B cell (primary cell): Measurements from ENCODE around the gene KCNN1. TPM values are rescaled to one million over a fixed set of nuclear protein-coding genes. Genes with fewer than 3 reads are reported as not detected.

ENCODE experiments used
- ATAC-seq: fragments of 200-7000 bp; cut with Tn5 transposase; one replicate; pipeline ENCODE4 v1.10.0; 2021; ENCODE audit warnings: low read depth, mild to moderate bottlenecking, moderate number of reproducible peaks, moderate library complexity
- CTCF ChIA-PET: fragments of 350-600 bp; sonication (Branson Sonifier 250); formaldehyde crosslinking; loops from one replicate; lab custom pipeline; 2021; ENCODE audit warnings: antibody characterized with exemption, inconsistent platforms; lab: Charles Lee
- POLR2A ChIA-PET: fragments of 350-600 bp; sonication (Branson Sonifier 250); formaldehyde crosslinking; loops from one replicate; lab custom pipeline; 2021; ENCODE audit warnings: antibody characterized with exemption; lab: Charles Lee
- DNase-seq: peaks from one replicate; pipeline ENCODE4 v3.0.0; 2013
- H2AFZ ChIP-seq: 2 replicates; pipeline ENCODE4 v1.6.1; 2012; ENCODE audit warnings: mild to moderate bottlenecking, low read depth, low read length; ENCODE audit not compliant: insufficient read depth, poor library complexity, severe bottlenecking
- H3K27ac ChIP-seq, 2 donors: 1 replicate in 1 of 2; 2 replicates in 1 of 2; pipeline ENCODE4 v1.5.1; 2012 to 2013; ENCODE audit warnings: low read length in 2 of 2, mild to moderate bottlenecking in 2 of 2, moderate library complexity in 1 of 2
- H3K27me3 ChIP-seq, 4 experiments: fragments of 200-600 bp in 1 of 4; sonication (generic) in 1 of 4; replicated peaks in 1 of 4; 1 replicate in 2 of 4; 2 replicates in 2 of 4; pipeline versions ENCODE4 v1.6.1 to v1.7.0; 2013 to 2016; ENCODE audit warnings: low read length in 3 of 4, mild to moderate bottlenecking in 2 of 4, mixed read lengths in 1 of 4, moderate library complexity in 1 of 4; ENCODE audit not compliant: insufficient read depth in 4 of 4, control insufficient read depth in 3 of 4; ENCODE audit errors: control extremely low read depth in 1 of 4
- H3K36me3 ChIP-seq, 2 experiments: replicated peaks in 1 of 2; 1 replicate in 1 of 2; 2 replicates in 1 of 2; pipeline versions ENCODE4 v1.6.1 to v1.7.1; 2013; ENCODE audit warnings: low read length in 1 of 2; ENCODE audit not compliant: insufficient read depth in 2 of 2, control insufficient read depth in 1 of 2; ENCODE audit errors: control extremely low read depth in 1 of 2, extremely low read depth in 1 of 2
- H3K4me1 ChIP-seq, 2 donors: fragments of 200-600 bp in 1 of 2; sonication (generic) in 1 of 2; 1 replicate in 1 of 2; 2 replicates in 1 of 2; pipeline versions ENCODE4 v1.5.1 to v1.6.1; 2013 to 2017; ENCODE audit warnings: low read length in 2 of 2; ENCODE audit not compliant: control insufficient read depth in 2 of 2, insufficient read depth in 2 of 2
- H3K4me2 ChIP-seq: replicated peaks from 2 replicates; pipeline ENCODE3; 2012; ENCODE audit warnings: mild to moderate bottlenecking, low read depth, low read length; ENCODE audit not compliant: poor library complexity, severe bottlenecking
- H3K4me3 ChIP-seq, 5 experiments: fragments of 200-600 bp in 1 of 5; sonication (generic) in 1 of 5; 1 replicate in 3 of 5; 2 replicates in 2 of 5; pipeline versions ENCODE4 v1.5.1 to v1.7.0; 2011 to 2016; ENCODE audit warnings: low read length in 4 of 5, mild to moderate bottlenecking in 4 of 5, low read depth in 2 of 5, control low read depth in 1 of 5, moderate library complexity in 1 of 5; ENCODE audit not compliant: insufficient read depth in 1 of 5; ENCODE audit errors: control extremely low read depth in 1 of 5, extremely low read depth in 1 of 5
- H3K79me2 ChIP-seq: fragments of 200-600 bp; sonication (generic); one replicate; pipeline ENCODE4 v1.6.0; 2016; ENCODE audit warnings: low read length; ENCODE audit not compliant: control insufficient read depth, insufficient read depth
- H3K9ac ChIP-seq: fragments of 200-600 bp; sonication (generic); 2 replicates; pipeline ENCODE4 v1.6.1; 2017; ENCODE audit warnings: mild to moderate bottlenecking, low read length, moderate library complexity
- H3K9me3 ChIP-seq, 3 donors: one replicate each; pipeline versions ENCODE4 v1.6.1 to v1.7.1; 2013; ENCODE audit warnings: low read length in 2 of 3; ENCODE audit not compliant: control insufficient read depth in 2 of 3, insufficient read depth in 1 of 3; ENCODE audit errors: control extremely low read depth in 1 of 3
- H4K20me1 ChIP-seq: 2 replicates; pipeline ENCODE4 v1.6.0; 2012; ENCODE audit warnings: mild to moderate bottlenecking, low read length; ENCODE audit not compliant: insufficient read depth, control insufficient read depth, poor library complexity, severe bottlenecking
- H3K27ac Mint-ChIP-seq: one replicate; pipeline ENCODE4 v1.8.0; 2021; ENCODE audit warnings: mixed read lengths
- H3K27me3 Mint-ChIP-seq: one replicate; pipeline ENCODE4 v1.8.0; 2021; ENCODE audit warnings: mixed read lengths
- H3K4me1 Mint-ChIP-seq: one replicate; pipeline ENCODE4 v1.8.0; 2021; ENCODE audit warnings: mixed read lengths
- H3K4me3 Mint-ChIP-seq: one replicate; pipeline ENCODE4 v1.8.0; 2021; ENCODE audit warnings: mixed read lengths
- H3K9me3 Mint-ChIP-seq: one replicate; pipeline ENCODE4 v1.8.0; 2022; ENCODE audit warnings: mixed read lengths; ENCODE audit not compliant: insufficient read depth
- EZH2 ChIP-seq: IDR thresholded peaks from 2 replicates; pipeline ENCODE4 v1.6.1; 2012; ENCODE audit warnings: borderline replicate concordance, low read depth, mild to moderate bottlenecking, moderate library complexity, low read length; ENCODE audit not compliant: insufficient read depth, poor library complexity, severe bottlenecking
- WGBS: methylation state at CpG from one replicate; pipeline ENCODE4 v1.1.5; 2013; ENCODE audit warnings: missing lambda C conversion rate; ENCODE audit not compliant: insufficient coverage; 5-methylcytosine and 5-hydroxymethylcytosine counted together
- intact Hi-C: fragments of 100-400 bp; cut with micrococcal nuclease; formaldehyde crosslinking; loops from one replicate; pipeline ENCODE4 v1.10.0; 2022
- polyA plus RNA-seq: library from polyadenylated mRNA; depleted of rRNA; stranded (reverse); fragments of >200 nt; gene quantifications from 2 replicates; pipeline ENCODE4 v1.2.3, GENCODE V29; 2012
- total RNA-seq, 2 donors: library from RNA; stranded (reverse); fragments of 120-200 nt in 1 of 2; gene quantifications; 1 replicate in 1 of 2; 2 replicates in 1 of 2; pipeline versions ENCODE4 v1.2.3 to v1.2.4, GENCODE V29; 2013 to 2022
- TF ChIP-seq, protein P1 (sequence below): fragments of 200-600 bp; IDR thresholded peaks from one replicate; pipeline ENCODE4 v1.8.0; 2022; ENCODE audit warnings: antibody characterized with exemption, mild to moderate bottlenecking

The KCNN1 gene
- total and polyA plus RNA-seq, 2 donors (not counting 1 experiment from before 2014, with no cell fraction given): 0.04 TPM; not detected in 1

DNA sequence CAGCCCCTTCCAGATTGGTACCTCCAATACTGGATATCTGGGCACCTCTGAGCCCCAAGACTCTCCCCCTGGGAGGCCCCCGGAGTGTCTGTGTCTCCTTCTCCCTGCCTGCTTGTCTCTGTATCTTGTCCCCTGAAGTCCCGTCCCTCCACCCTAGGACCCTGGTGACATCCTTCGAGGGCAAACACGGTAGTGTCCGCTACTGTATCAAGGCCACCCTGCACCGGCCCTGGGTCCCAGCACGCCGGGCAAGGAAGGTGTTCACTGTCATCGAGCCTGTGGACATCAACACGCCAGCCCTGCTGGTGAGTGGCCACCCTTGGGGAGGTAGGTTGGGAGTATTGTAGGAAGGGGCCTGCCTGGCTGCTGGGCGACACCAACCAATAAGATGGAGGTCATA lies 41.9 kb downstream of the KCNN1 start:
- H3K27ac Mint-ChIP-seq: peak overlapping the region; percentile 94
- Histone ChIP-seq H3K9me3 (peaks cover 0 to 5% (median 0%) of the 10 kb centered on the region in 3 donors), H3K9ac (peak overlapping the region; percentile 63), H2AFZ (no peak overlapping the region), H3K4me1 (peaks cover 22 to 33% of the 10 kb centered on the region in 2 donors), H3K36me3 (peaks cover 2 to 51% of the 10 kb centered on the region in 2 experiments), H3K4me2 (peak overlapping the region; percentile 95), H3K27me3 (no peaks in the 10 kb centered on the region), H4K20me1 (peaks cover 35% of the 10 kb centered on the region), H3K4me3 (peak overlapping the region in 4 of 5 experiments; percentile 44 to 68 (median 52)), H3K27ac (peak overlapping the region; percentile 71 to 93), H3K79me2 (peaks cover 38% of the 10 kb centered on the region)
- no peaks in the 10 kb centered on the region for H3K27me3 Mint-ChIP-seq
- no peak for ATAC-seq
- H3K4me3 Mint-ChIP-seq: peak overlapping the region; percentile 98
- no peaks in the 10 kb centered on the region for H3K9me3 Mint-ChIP-seq
- DNase-seq: peak; percentile 40
- intact Hi-C loops: loop anchor here (1.0 kb wide), 1 partner anchor 36 kb away; no protein-coding TSS in a partner anchor
- CTCF ChIA-PET: interaction anchor here (1.1 to 23.7 kb wide), 8 partner anchors 8 to 150 kb away, joined by 3 to 345 read pairs (median 14); partner anchors contain the start of gene CCDC124
- POLR2A ChIA-PET: interaction anchor here (0.6 to 10.2 kb wide), 11 partner anchors 8 to 271 kb away, joined by 3 to 137 read pairs (median 12); partner anchors contain the start of gene IL12RB1
- H3K4me1 Mint-ChIP-seq: peaks cover 44% of the 10 kb centered on the region
- no peak for TF ChIP-seq EZH2
- TF ChIP-seq, protein P1, sequence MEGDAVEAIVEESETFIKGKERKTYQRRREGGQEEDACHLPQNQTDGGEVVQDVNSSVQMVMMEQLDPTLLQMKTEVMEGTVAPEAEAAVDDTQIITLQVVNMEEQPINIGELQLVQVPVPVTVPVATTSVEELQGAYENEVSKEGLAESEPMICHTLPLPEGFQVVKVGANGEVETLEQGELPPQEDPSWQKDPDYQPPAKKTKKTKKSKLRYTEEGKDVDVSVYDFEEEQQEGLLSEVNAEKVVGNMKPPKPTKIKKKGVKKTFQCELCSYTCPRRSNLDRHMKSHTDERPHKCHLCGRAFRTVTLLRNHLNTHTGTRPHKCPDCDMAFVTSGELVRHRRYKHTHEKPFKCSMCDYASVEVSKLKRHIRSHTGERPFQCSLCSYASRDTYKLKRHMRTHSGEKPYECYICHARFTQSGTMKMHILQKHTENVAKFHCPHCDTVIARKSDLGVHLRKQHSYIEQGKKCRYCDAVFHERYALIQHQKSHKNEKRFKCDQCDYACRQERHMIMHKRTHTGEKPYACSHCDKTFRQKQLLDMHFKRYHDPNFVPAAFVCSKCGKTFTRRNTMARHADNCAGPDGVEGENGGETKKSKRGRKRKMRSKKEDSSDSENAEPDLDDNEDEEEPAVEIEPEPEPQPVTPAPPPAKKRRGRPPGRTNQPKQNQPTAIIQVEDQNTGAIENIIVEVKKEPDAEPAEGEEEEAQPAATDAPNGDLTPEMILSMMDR: no peak
- 92% methylated on average over 11 of the region's 11 CpGs for WGBS

DNA sequence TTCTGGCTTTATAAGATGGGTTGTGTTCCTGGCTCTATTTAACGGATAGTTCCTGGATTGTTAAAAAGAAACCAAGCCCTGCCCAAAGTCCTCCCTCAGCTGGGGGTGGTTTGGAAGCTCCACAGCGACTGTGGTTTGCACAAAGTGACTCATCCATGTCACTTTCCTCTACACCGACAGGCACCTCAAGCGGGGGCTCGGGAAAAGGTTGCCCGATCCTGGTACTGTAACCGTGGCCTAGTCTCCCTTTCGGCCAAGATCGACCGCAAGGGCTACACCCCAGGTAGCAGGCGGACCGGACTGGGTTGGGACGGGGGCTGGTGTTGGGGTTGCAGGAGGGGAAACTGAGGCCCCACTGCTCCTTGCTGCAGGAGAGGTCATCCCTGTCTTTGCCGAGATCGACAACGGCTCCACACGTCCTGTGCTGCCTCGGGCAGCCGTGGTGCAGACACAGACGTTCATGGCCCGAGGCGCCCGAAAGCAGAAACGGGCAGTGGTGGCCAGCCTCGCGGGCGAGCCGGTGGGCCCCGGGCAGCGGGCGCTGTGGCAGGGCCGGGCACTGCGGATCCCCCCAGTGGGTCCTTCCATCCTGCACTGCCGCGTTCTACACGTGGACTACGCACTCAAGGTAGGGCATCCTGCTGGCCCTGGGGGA lies 42.6 kb downstream of the KCNN1 start:
- H3K27ac Mint-ChIP-seq: peak overlapping the region; percentile 94
- no peaks in the 10 kb centered on the region for H3K27me3 ChIP-seq
- H3K9me3 ChIP-seq: peaks cover 0 to 5% (median 0%) of the 10 kb centered on the region in 3 donors
- H3K27me3 Mint-ChIP-seq: no peaks in the 10 kb centered on the region
- DNase-seq (no peak), ATAC-seq (no peak)
- H3K4me2 ChIP-seq: peak overlapping the region; percentile 95
- no peaks in the 10 kb centered on the region for H3K9me3 Mint-ChIP-seq
- peaks cover 38% of the 10 kb centered on the region for H4K20me1 ChIP-seq
- H3K4me1 ChIP-seq: peaks cover 22 to 39% of the 10 kb centered on the region in 2 donors
- POLR2A ChIA-PET: interaction anchor here (0.7 to 10.2 kb wide), 5 partner anchors 9 to 89 kb away, joined by 3 to 137 read pairs (median 5); partner anchors contain the start of gene IL12RB1
- H3K27ac ChIP-seq: peak overlapping the region in 1 of 2 donors; percentile 71
- intact Hi-C loops: no loop called here
- no peak overlapping the region for H3K4me3 ChIP-seq
- no peak overlapping the region for H3K9ac ChIP-seq
- 97% methylated on average over 33 of the region's 37 CpGs for WGBS
- no peak for TF ChIP-seq EZH2
- TF ChIP-seq, protein P1: no peak
- peaks cover 51% of the 10 kb centered on the region for H3K4me1 Mint-ChIP-seq
- peaks cover 4 to 56% of the 10 kb centered on the region in 2 experiments for H3K36me3 ChIP-seq
- peak overlapping the region; percentile 98 for H3K4me3 Mint-ChIP-seq
- no peak overlapping the region for H2AFZ ChIP-seq
- CTCF ChIA-PET: interaction anchor here (2.8 to 23.7 kb wide), 3 partner anchors 14 to 51 kb away, joined by 19 to 345 read pairs (median 62); no protein-coding TSS in a partner anchor
- peaks cover 38% of the 10 kb centered on the region for H3K79me2 ChIP-seq
